CD4-positive, CD25-positive, alpha-beta regulatory T cell (primary cell): Measurements from ENCODE around the gene ZNF487. TPM values are rescaled to one million over a fixed set of nuclear protein-coding genes. Genes with fewer than 3 reads are reported as not detected.
A peak's percentile ranks its signal among the peaks of the same experiment; 100 is the strongest.
"Not testable (repeated sequence)": the region's sequence is repeated elsewhere in the genome, so short reads cannot be mapped to it uniquely, and the experiment has no call there.

Source experiments
- ATAC-seq, 2 donors: fragments of 150-1000 bp; cut with Tn5 transposase; one replicate each; pipeline ENCODE4 v1.10.0; 2021; ENCODE audit warnings: low read depth in 2 of 2, moderate number of reproducible peaks in 2 of 2, moderate library complexity in 1 of 2
- DNase-seq, 3 donors: peaks; one replicate each; pipeline versions ENCODE4 v3.0.0 to v3.0.0-alpha.2; 2012 to 2022; ENCODE audit warnings: mixed read lengths in 1 of 3
- H3K27ac ChIP-seq: one replicate; pipeline ENCODE4 v1.7.0; 2013; ENCODE audit warnings: mild to moderate bottlenecking, low read length; ENCODE audit not compliant: insufficient read depth, poor library complexity, severe bottlenecking
- H3K27me3 ChIP-seq: one replicate; pipeline ENCODE4 v1.7.0; 2013; ENCODE audit warnings: low read length; ENCODE audit not compliant: control insufficient read depth, insufficient read depth
- H3K36me3 ChIP-seq: one replicate; pipeline ENCODE4 v1.7.0; 2013; ENCODE audit warnings: mild to moderate bottlenecking, low read length, moderate library complexity; ENCODE audit not compliant: control insufficient read depth, insufficient read depth
- H3K4me1 ChIP-seq: 2 replicates; pipeline ENCODE4 v1.7.0; 2013; ENCODE audit warnings: mild to moderate bottlenecking, low read length; ENCODE audit not compliant: insufficient read depth, control insufficient read depth, poor library complexity, severe bottlenecking
- H3K4me3 ChIP-seq: one replicate; pipeline ENCODE4 v1.7.0; 2013; ENCODE audit warnings: low read depth, mild to moderate bottlenecking, low read length, moderate library complexity
- H3K9me3 ChIP-seq, 2 experiments: 1 replicate in 1 of 2; 2 replicates in 1 of 2; pipeline ENCODE4 v1.7.0; 2013; ENCODE audit warnings: low read length in 2 of 2, mild to moderate bottlenecking in 1 of 2, moderate library complexity in 1 of 2; ENCODE audit not compliant: control insufficient read depth in 2 of 2
- H3K27ac Mint-ChIP-seq, 3 donors: one replicate each; pipeline ENCODE4 v1.8.0; 2020 to 2022; ENCODE audit warnings: mild to moderate bottlenecking in 3 of 3, mixed read lengths in 3 of 3, moderate library complexity in 2 of 3
- H3K27me3 Mint-ChIP-seq: one replicate; pipeline ENCODE4 v1.8.0; 2022; ENCODE audit warnings: mild to moderate bottlenecking, mixed read lengths
- H3K36me3 Mint-ChIP-seq: one replicate; pipeline ENCODE4 v1.8.0; 2020; ENCODE audit warnings: mixed read lengths
- H3K4me1 Mint-ChIP-seq, 4 donors: one replicate each; pipeline ENCODE4 v1.8.0; 2020 to 2022; ENCODE audit warnings: mixed read lengths in 4 of 4, mild to moderate bottlenecking in 1 of 4
- H3K4me3 Mint-ChIP-seq, 4 donors: one replicate each; pipeline ENCODE4 v1.8.0; 2020 to 2022; ENCODE audit warnings: mild to moderate bottlenecking in 4 of 4, mixed read lengths in 4 of 4, moderate library complexity in 3 of 4
- H3K9me3 Mint-ChIP-seq, 7 donors: one replicate each; pipeline ENCODE4 v1.8.0; 2020 to 2022; ENCODE audit warnings: mixed read lengths in 7 of 7, mild to moderate bottlenecking in 3 of 7, moderate library complexity in 2 of 7
- polyA plus RNA-seq, 4 donors: library from polyadenylated mRNA; unstranded; fragments of 300-500 nt; fragmentation: Illumina TruSeq; gene quantifications; one replicate each; pipeline ENCODE4 v1.2.3, GENCODE V29; 2021
- total RNA-seq: library from RNA; stranded (reverse); gene quantifications from one replicate; pipeline ENCODE4 v1.2.3, GENCODE V29; 2022

The ZNF487 gene
- total and polyA plus RNA-seq, 5 donors from 2014 or later: 2.5 to 6.5 (median 4.9) TPM

- H3K27ac ChIP-seq, H3K9me3 ChIP-seq, H3K9me3 Mint-ChIP-seq, H3K4me3 Mint-ChIP-seq, H3K4me3 ChIP-seq, H3K36me3 ChIP-seq, DNase-seq, ATAC-seq, H3K36me3 Mint-ChIP-seq, H3K27me3 Mint-ChIP-seq, H3K4me1 Mint-ChIP-seq, H3K27me3 ChIP-seq, H3K4me1 ChIP-seq: not testable (repeated sequence)
- peak overlapping the region in 1 of 3 donors; percentile 20 for H3K27ac Mint-ChIP-seq
Measured at GRCh38 chr10:43446219-43447017, 9.5 kb downstream of the ZNF487 start.

DNA sequence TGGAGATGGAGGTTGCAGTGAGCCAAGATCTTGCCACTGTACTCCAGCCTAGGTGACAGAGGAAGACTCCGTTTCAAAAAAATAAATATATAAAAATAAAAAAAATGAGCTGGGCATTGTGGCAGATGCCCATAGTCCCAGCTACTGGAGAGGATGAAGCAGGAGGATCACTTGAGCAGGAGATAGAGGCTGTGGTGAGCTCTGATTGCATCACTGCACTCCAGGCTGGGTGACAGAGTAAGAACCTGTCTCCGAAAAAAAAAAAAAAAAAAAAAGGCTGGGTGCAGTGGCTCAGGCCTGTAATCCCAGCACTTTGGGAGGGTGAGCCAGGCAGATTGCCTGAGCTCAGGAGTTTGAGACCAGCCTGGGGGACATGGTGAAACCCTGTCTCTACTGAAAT is 11.8 kb downstream of the ZNF487 start:
- Mint-ChIP-seq H3K27me3 (no peaks in the 10 kb centered on the region), H3K36me3 (peaks cover 7% of the 10 kb centered on the region), H3K9me3 (peaks cover 0 to 6% (median 0%) of the 10 kb centered on the region in 7 donors), H3K4me3 (no peak overlapping the region), H3K4me1 (peaks cover 16 to 28% (median 20%) of the 10 kb centered on the region in 4 donors), H3K27ac (no peak overlapping the region)
- no peak for ATAC-seq
- Histone ChIP-seq H3K27me3 (no peaks in the 10 kb centered on the region), H3K36me3 (no peaks in the 10 kb centered on the region), H3K27ac (no peak overlapping the region), H3K4me3 (no peak overlapping the region), H3K4me1 (peaks cover 24% of the 10 kb centered on the region), H3K9me3 (no peaks in the 10 kb centered on the region)
- no peak for DNase-seq

- Histone ChIP-seq H3K27ac (peak overlapping the region; percentile 92), H3K4me3 (peak overlapping the region; percentile 54), H3K4me1 (peaks cover 53% of the 10 kb centered on the region), H3K36me3 (no peaks in the 10 kb centered on the region), H3K27me3 (no peaks in the 10 kb centered on the region), H3K9me3 (no peaks in the 10 kb centered on the region)
- peaks cover 25 to 49% (median 36%) of the 10 kb centered on the region in 4 donors for H3K4me1 Mint-ChIP-seq
- peaks cover 6% of the 10 kb centered on the region for H3K36me3 Mint-ChIP-seq
- peak overlapping the region; percentile 77 to 98 (median 80) for H3K4me3 Mint-ChIP-seq
- H3K27ac Mint-ChIP-seq: peak overlapping the region; percentile 95 to 97 (median 95)
- peaks cover 4% of the 10 kb centered on the region for H3K27me3 Mint-ChIP-seq
- ATAC-seq (no peak), DNase-seq (no peak)
- no peaks in the 10 kb centered on the region for H3K9me3 Mint-ChIP-seq
Measured at GRCh38 chr10:43452356-43452914, 15.5 kb downstream of the ZNF487 start.

DNA sequence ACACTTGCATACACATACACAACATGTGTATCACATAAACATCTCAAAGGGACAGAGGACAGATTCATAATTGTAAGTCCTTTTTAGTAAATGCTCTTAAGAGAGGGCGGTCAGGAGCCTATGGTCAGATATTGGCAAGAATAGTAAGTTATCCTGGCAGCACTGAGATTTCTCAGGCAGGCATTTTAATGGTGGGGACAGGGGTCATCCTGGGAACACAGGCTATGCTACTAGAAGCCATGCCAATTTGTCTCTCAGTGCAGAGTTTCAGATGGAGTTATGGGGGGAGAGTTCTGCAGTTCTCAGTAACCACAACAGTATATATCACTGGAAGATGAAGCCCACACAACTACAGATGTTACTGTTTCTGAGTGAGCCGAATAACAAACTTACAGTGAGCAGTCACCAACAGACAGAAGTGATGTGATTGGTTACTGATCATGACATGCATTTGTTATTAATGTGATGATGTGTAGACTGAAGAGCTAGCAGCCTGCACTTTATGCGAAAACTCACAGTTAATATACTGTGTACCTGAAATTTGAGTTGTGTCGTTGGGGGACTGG is 16.4 kb downstream of the ZNF487 start:
- Histone ChIP-seq H3K9me3 (no peaks in the 10 kb centered on the region), H3K4me3 (no peak overlapping the region), H3K4me1 (peaks cover 53% of the 10 kb centered on the region), H3K27me3 (no peaks in the 10 kb centered on the region), H3K27ac (peak overlapping the region; percentile 92), H3K36me3 (no peaks in the 10 kb centered on the region)
- peaks cover 4% of the 10 kb centered on the region for H3K36me3 Mint-ChIP-seq
- peak overlapping the region; percentile 95 to 97 (median 95) for H3K27ac Mint-ChIP-seq
- H3K9me3 Mint-ChIP-seq: no peaks in the 10 kb centered on the region
- H3K4me3 Mint-ChIP-seq: peak overlapping the region; percentile 69 to 98 (median 85)
- peaks cover 4% of the 10 kb centered on the region for H3K27me3 Mint-ChIP-seq
- ATAC-seq (no peak), DNase-seq (peak in 1 of 3 donors; percentile 42)
- peaks cover 25 to 49% (median 40%) of the 10 kb centered on the region in 4 donors for H3K4me1 Mint-ChIP-seq

GRCh38 chr10:43454025-43454424 is 17.1 kb downstream of the ZNF487 start:
- H3K27ac Mint-ChIP-seq: peak overlapping the region; percentile 97 to 99 (median 98)
- ATAC-seq, H3K27me3 ChIP-seq, H3K36me3 ChIP-seq, H3K9me3 Mint-ChIP-seq, H3K9me3 ChIP-seq, H3K36me3 Mint-ChIP-seq, DNase-seq, H3K27me3 Mint-ChIP-seq: not testable (repeated sequence)
- H3K4me3 Mint-ChIP-seq: peak overlapping the region; percentile 97 to 99 (median 98)
- Histone ChIP-seq H3K27ac (peak overlapping the region; percentile 92), H3K4me3 (peak overlapping the region; percentile 86), H3K4me1 (peaks cover 53% of the 10 kb centered on the region)
- peaks cover 30 to 55% (median 45%) of the 10 kb centered on the region in 4 donors for H3K4me1 Mint-ChIP-seq

GRCh38 chr10:43456561-43456960 is 19.6 kb downstream of the ZNF487 start:
- H3K4me3 ChIP-seq: peak overlapping the region; percentile 53
- H3K27ac Mint-ChIP-seq: peak overlapping the region; percentile 97 to 99 (median 98)
- not testable (repeated sequence) for H3K9me3 ChIP-seq, H3K9me3 Mint-ChIP-seq, DNase-seq, H3K27me3 ChIP-seq, H3K27me3 Mint-ChIP-seq, H3K36me3 ChIP-seq, H3K36me3 Mint-ChIP-seq, ATAC-seq
- peaks cover 51% of the 10 kb centered on the region for H3K4me1 ChIP-seq
- H3K4me3 Mint-ChIP-seq: peak overlapping the region in 2 of 4 donors; percentile 98
- peak overlapping the region; percentile 92 for H3K27ac ChIP-seq
- H3K4me1 Mint-ChIP-seq: peaks cover 30 to 55% (median 45%) of the 10 kb centered on the region in 4 donors

DNA sequence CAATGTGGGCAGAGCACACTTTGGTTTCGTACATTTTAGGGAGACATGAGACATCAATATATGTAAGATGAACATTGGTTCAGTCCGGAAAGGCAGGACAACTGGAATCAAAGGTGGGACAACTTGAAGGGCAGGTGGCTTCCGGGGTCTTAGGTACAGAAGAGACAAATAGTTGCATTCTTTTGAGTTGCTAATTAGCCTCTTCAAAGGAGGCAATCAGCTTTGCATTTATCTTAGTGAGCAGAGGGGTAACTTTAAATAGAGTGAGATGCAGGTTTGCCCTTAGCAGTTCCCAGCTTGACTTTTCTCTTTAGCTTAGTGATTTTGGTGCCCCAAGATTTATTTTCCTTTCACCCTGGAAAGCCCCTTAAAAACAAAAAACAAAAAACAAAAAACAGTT is 21.3 kb downstream of the ZNF487 start:
- Histone ChIP-seq H3K27me3 (no peaks in the 10 kb centered on the region), H3K9me3 (no peaks in the 10 kb centered on the region), H3K36me3 (no peaks in the 10 kb centered on the region), H3K27ac (no peak overlapping the region), H3K4me1 (peaks cover 38% of the 10 kb centered on the region), H3K4me3 (no peak overlapping the region)
- DNase-seq (no peak), ATAC-seq (no peak)
- peak overlapping the region in 2 of 4 donors; percentile 22 to 35 for H3K4me3 Mint-ChIP-seq
- peaks cover 4% of the 10 kb centered on the region for H3K27me3 Mint-ChIP-seq
- H3K9me3 Mint-ChIP-seq: no peaks in the 10 kb centered on the region
- H3K27ac Mint-ChIP-seq: peak overlapping the region; percentile 27 to 93 (median 50)
- peaks cover 22 to 43% (median 37%) of the 10 kb centered on the region in 4 donors for H3K4me1 Mint-ChIP-seq
- peaks cover 4% of the 10 kb centered on the region for H3K36me3 Mint-ChIP-seq
